Vagina (tissue), 2 donors: ENCODE data around the gene TIGD3.

Experiments
- CTCF ChIP-seq, 3 experiments: fragments of 450-650 bp in 2 of 3; fragments of 200-600 bp in 1 of 3; sonication (generic) in 1 of 3; IDR thresholded peaks; one replicate each; pipeline ENCODE4 v1.5.1; 2017 to 2019; ENCODE audit warnings: antibody characterized with exemption in 3 of 3, mild to moderate bottlenecking in 2 of 3, moderate library complexity in 2 of 3
- POLR2A ChIP-seq, 2 donors: fragments of 450-650 bp; IDR thresholded peaks; one replicate each; pipeline ENCODE4 v1.6.1; 2017; ENCODE audit warnings: antibody characterized with exemption in 2 of 2, mild to moderate bottlenecking in 2 of 2, moderate library complexity in 2 of 2
- POLR2AphosphoS5 ChIP-seq, 2 donors: sonication (generic); formaldehyde crosslinking; IDR thresholded peaks; one replicate each; pipeline ENCODE4 v1.9.0; 2017; ENCODE audit warnings: antibody characterized with exemption in 2 of 2, mild to moderate bottlenecking in 2 of 2, low read depth in 1 of 2; ENCODE audit not compliant: insufficient read depth in 1 of 2

- TF ChIP-seq POLR2AphosphoS5 (IDR thresholded peaks at IDR 0.05; ENCODE audit: insufficient read depth in 1 of 2, low read depth in 1 of 2) (no peak), CTCF (IDR thresholded peaks at IDR 0.05) (no peak), POLR2A (IDR thresholded peaks at IDR 0.05) (no peak)
These were observed 49.7 kb downstream of the TIGD3 start for GRCh38 chr11:65404210-65404609.
